ENCODE measurements around the gene ADAMTS9. TPM values are rescaled to one million over a fixed set of nuclear protein-coding genes. Genes with fewer than 3 reads are reported as not detected.
A peak's percentile ranks its signal among the peaks of the same experiment; 100 is the strongest.

Gene ADAMTS9
- polyA plus RNA-seq, 3 donors: 138 to 166 (median 150) TPM

GRCh38 chr3:64530434-64531049 is 157.3 kb downstream of the ADAMTS9 start:
- DNase-seq (ENCODE audit: extremely low read depth in 1 of 11, low read depth in 9 of 11, low spot score in 4 of 11): peak in 9 of 11 donors; percentile 39 to 72 (median 63)

- no peak for DNase-seq (ENCODE audit: extremely low read depth in 1 of 11, low read depth in 9 of 11, low spot score in 4 of 11)
Measured at GRCh38 chr3:64523324-64523723, 164.5 kb downstream of the ADAMTS9 start.

GRCh38 chr3:64520334-64520733 is 167.5 kb downstream of the ADAMTS9 start:
- no peak for DNase-seq (ENCODE audit: extremely low read depth in 1 of 11, low read depth in 9 of 11, low spot score in 4 of 11)

GRCh38 chr3:64518950-64519349 is 168.8 kb downstream of the ADAMTS9 start:
- DNase-seq (ENCODE audit: extremely low read depth in 1 of 11, low read depth in 9 of 11, low spot score in 4 of 11): no peak

GRCh38 chr3:64518496-64518895 is 169.3 kb downstream of the ADAMTS9 start:
- no peak for DNase-seq (ENCODE audit: extremely low read depth in 1 of 11, low read depth in 9 of 11, low spot score in 4 of 11)

GRCh38 chr3:64514889-64515288 is 172.9 kb downstream of the ADAMTS9 start:
- DNase-seq (ENCODE audit: extremely low read depth in 1 of 11, low read depth in 9 of 11, low spot score in 4 of 11): no peak

GRCh38 chr3:64509206-64509605 is 178.6 kb downstream of the ADAMTS9 start:
- DNase-seq (ENCODE audit: extremely low read depth in 1 of 11, low read depth in 9 of 11, low spot score in 4 of 11): no peak

GRCh38 chr3:64508140-64508539 is 179.7 kb downstream of the ADAMTS9 start:
- no peak for DNase-seq (ENCODE audit: extremely low read depth in 1 of 11, low read depth in 9 of 11, low spot score in 4 of 11)

GRCh38 chr3:64506255-64506654 is 181.5 kb downstream of the ADAMTS9 start:
- no peak for DNase-seq (ENCODE audit: extremely low read depth in 1 of 11, low read depth in 9 of 11, low spot score in 4 of 11)

- DNase-seq (ENCODE audit: extremely low read depth in 1 of 11, low read depth in 9 of 11, low spot score in 4 of 11): no peak
Measured at GRCh38 chr3:64505419-64505818, 182.4 kb downstream of the ADAMTS9 start.

GRCh38 chr3:64502284-64502683 is 185.5 kb downstream of the ADAMTS9 start:
- no peak for DNase-seq (ENCODE audit: extremely low read depth in 1 of 11, low read depth in 9 of 11, low spot score in 4 of 11)

GRCh38 chr3:64501298-64501906 is 186.4 kb downstream of the ADAMTS9 start:
- no peak for DNase-seq (ENCODE audit: extremely low read depth in 1 of 11, low read depth in 9 of 11, low spot score in 4 of 11)

GRCh38 chr3:64496786-64497490 is 190.9 kb downstream of the ADAMTS9 start:
- no peak for DNase-seq (ENCODE audit: extremely low read depth in 1 of 11, low read depth in 9 of 11, low spot score in 4 of 11)

- DNase-seq (ENCODE audit: extremely low read depth in 1 of 11, low read depth in 9 of 11, low spot score in 4 of 11): no peak
Measured at GRCh38 chr3:64495781-64496334, 191.9 kb downstream of the ADAMTS9 start.

- DNase-seq (ENCODE audit: extremely low read depth in 1 of 11, low read depth in 9 of 11, low spot score in 4 of 11): no peak
Measured at GRCh38 chr3:64495121-64495780, 192.5 kb downstream of the ADAMTS9 start.

GRCh38 chr3:64494526-64494925 is 193.3 kb downstream of the ADAMTS9 start:
- DNase-seq (ENCODE audit: extremely low read depth in 1 of 11, low read depth in 9 of 11, low spot score in 4 of 11): no peak

- DNase-seq (ENCODE audit: extremely low read depth in 1 of 11, low read depth in 9 of 11, low spot score in 4 of 11): no peak
Measured at GRCh38 chr3:64493149-64493548, 194.7 kb downstream of the ADAMTS9 start.

GRCh38 chr3:64491843-64492242 is 196.0 kb downstream of the ADAMTS9 start:
- no peak for DNase-seq (ENCODE audit: extremely low read depth in 1 of 11, low read depth in 9 of 11, low spot score in 4 of 11)

- no peak for DNase-seq (ENCODE audit: extremely low read depth in 1 of 11, low read depth in 9 of 11, low spot score in 4 of 11)
Measured at GRCh38 chr3:64490180-64490724, 197.5 kb downstream of the ADAMTS9 start.

Data from renal cortex interstitium (tissue), 11 donors.